LNCAP (cell line): ENCODE results near the gene PTPN11.

Experiments used
- TF ChIP-seq, protein P1 (sequence below): fragments of 450-650 bp; IDR thresholded peaks from 2 replicates; pipeline ENCODE4 v1.5.1; 2017; ENCODE audit warnings: mild to moderate bottlenecking

PTPN11 gene

DNA sequence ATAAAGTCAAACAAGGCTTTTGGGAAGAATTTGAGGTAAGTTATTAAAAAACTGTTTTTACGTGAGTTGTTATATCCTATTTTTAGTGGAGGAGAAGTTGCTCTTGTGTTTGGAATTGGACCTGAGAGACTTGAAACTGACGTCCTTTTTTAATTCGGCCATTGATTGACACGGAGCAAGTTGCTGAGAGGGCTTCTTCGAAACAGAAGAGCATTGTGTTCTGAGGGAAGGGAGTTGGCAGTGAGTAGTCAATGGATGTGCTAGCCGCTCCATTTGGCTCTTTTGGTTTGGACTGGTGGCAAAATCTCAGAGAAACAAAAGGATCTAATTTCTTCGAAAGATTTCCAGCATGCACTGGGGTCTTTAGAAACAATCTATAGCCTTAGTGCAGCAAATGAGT, 37.3 kb downstream of the PTPN11 start:
- TF ChIP-seq, protein P1, sequence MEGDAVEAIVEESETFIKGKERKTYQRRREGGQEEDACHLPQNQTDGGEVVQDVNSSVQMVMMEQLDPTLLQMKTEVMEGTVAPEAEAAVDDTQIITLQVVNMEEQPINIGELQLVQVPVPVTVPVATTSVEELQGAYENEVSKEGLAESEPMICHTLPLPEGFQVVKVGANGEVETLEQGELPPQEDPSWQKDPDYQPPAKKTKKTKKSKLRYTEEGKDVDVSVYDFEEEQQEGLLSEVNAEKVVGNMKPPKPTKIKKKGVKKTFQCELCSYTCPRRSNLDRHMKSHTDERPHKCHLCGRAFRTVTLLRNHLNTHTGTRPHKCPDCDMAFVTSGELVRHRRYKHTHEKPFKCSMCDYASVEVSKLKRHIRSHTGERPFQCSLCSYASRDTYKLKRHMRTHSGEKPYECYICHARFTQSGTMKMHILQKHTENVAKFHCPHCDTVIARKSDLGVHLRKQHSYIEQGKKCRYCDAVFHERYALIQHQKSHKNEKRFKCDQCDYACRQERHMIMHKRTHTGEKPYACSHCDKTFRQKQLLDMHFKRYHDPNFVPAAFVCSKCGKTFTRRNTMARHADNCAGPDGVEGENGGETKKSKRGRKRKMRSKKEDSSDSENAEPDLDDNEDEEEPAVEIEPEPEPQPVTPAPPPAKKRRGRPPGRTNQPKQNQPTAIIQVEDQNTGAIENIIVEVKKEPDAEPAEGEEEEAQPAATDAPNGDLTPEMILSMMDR = no peak

DNA sequence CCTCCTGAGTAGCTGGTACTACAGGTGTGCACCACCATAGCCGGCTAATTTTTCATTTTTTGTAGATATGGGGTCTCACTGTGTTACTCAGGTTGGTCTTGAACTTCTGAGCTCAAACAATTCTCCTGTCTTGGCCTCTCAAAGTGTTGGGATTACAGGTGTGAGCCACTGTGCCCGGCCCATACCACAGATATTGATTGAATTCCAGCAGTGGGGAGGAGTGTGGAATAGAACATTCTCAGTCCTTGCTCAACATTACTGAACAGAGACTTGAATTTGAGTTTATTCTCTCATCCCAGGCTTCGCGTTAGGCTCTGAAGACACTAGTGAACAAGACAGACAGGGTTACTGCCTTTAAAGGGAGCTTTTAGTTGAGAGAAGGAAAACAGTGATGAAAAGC, 39.6 kb downstream of the PTPN11 start:
- TF ChIP-seq, protein P1 = no peak

DNA sequence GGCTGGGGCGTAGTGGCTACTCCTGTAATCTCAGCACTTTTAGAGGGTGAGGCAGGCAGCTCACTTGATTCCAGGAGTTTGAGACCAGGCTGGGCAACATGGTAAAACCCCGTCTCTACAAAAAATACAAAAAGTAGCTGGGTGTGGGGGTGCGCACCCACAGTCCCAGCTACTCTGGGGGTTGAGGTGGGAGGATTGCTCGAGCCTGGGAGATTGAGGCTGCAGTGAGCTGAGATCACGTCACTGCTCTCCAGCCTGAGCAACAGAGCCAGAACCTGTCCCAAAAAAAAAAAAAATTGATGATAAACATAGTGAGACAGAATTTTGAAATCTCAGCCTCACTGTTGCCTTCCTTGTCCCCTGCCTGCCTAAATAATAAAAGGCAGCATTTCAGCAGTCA, 40.0 kb downstream of the PTPN11 start:
- TF ChIP-seq, protein P1 = no peak

DNA sequence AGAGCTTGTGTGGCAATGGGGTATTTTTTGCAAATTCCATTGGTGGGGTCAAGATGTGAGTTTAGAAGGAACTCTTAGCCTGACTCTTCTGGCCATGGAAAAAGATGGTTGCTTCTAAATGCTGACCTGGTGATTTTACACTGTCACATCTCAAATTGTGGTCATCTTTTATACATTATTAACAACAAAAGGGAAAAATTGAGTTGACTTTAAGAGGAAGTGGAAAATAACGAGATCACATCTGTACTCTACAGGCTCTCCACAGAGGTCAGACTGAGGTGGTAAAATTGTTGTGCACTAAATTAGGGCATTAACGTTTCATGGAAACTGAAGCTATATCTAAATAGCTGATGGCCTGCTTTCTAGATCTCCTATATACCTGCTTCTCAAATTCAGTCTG, 44.7 kb downstream of the PTPN11 start:
- TF ChIP-seq, protein P1 = no peak

DNA sequence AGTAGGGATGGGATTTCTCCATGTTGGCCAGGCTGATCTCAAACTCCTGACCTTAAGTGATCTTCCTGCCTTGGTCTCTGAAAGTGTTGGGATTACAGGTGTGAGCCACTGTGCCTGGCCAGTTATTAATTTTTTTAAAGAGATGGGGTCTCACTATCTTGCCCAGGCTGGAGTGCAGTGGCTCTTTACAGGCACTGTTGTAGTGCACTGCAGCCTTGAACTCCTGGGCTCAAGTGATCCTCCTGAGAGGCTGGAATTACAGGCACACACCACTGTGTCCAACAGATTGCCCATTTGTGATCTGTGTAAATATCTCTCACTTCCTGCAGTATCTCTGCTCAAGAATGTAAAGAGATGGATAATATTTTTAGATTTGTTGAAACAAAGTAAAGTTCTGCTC, 45.9 kb downstream of the PTPN11 start:
- TF ChIP-seq, protein P1 = no peak

DNA sequence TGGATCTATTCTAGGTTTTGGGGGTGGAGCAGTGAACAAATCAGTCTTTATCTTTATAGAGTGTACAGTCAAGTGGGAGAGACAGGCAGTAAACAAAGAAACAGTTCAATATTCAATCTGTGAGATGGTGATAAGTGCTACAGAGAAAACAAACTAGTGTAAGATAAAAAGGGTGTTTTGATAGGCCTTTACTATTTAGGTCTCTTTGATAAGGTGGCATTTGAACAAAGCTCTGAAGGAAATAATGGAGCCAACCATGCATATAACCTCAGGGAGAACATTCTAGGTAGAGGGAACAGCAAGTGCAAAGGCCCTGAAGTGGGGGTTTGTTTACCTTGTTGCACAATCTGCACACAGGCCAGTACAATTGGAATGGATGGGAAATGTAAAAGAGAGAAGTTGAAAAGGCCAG, 47.3 kb downstream of the PTPN11 start:
- TF ChIP-seq, protein P1 = no peak

DNA sequence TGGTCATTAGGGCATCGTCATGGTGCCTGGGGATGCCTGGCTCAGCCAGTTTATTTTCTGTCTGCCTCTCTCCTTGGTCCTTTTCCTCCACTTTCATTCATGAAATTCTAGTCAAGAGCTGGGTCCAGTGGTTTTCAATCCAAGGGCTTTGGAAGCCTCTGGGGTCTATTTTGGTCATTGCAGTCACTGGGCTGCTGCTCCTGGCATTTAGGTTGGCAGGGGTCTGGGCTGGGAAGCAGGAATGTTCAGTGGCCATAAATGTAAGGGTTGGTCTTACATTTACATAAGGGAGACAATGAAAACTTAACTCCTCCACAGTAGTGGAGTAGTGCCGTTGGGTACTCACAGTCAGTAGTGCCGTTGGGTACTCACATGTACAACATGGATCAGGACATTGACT, 48.1 kb downstream of the PTPN11 start:
- TF ChIP-seq, protein P1 = no peak

DNA sequence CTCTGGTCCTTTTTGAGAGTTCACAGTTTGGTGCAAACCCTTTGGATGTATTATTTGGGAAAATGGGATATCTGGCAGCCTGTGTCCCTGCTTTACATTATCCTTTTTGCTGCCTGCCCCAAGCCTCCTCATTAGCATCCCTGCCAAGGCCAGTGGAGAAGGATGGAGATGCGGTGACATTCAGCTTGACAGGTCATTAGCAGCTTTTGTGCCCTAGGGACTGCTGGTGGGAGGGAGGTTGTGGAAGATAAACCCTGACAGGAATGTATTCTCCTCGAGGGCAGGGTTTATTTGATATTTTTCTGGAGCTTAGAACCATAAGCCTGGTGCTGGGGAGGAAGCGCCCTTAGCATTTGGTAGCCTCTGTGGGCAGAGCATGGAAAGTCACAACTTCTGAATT, 49.3 kb downstream of the PTPN11 start:
- TF ChIP-seq, protein P1 = no peak
